Hematopoietic multipotent progenitor cell treated with erythropoietin and hydrocortisone succinate and interleukin-3 and kit ligand, for 8 days (in vitro differentiated cells): Measurements from ENCODE around the gene ELOVL1.

ENCODE experiments used
- DNase-seq: peaks from one replicate; pipeline ENCODE4 v3.0.0-alpha.2; 2015

The ELOVL1 gene

DNA sequence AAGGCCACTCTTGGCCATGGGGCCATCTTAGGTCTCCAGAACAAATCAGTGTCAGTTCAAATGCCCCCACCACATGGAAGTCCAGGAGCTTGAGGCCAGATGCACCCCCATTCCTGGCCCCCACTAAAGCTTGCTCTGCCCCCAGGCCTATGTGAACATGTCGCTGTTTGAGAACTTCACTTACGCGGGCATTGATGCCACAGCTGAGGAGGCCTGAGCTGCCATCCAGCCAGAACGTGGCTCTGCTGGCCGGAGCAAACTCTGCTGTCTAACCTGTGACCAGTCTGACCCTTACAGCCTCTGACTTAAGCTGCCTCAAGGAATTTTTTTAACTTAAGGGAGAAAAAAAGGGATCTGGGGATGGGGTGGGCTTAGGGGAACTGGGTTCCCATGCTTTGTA is 45.3 kb downstream of the ELOVL1 start:
- DNase-seq = no peak

DNA sequence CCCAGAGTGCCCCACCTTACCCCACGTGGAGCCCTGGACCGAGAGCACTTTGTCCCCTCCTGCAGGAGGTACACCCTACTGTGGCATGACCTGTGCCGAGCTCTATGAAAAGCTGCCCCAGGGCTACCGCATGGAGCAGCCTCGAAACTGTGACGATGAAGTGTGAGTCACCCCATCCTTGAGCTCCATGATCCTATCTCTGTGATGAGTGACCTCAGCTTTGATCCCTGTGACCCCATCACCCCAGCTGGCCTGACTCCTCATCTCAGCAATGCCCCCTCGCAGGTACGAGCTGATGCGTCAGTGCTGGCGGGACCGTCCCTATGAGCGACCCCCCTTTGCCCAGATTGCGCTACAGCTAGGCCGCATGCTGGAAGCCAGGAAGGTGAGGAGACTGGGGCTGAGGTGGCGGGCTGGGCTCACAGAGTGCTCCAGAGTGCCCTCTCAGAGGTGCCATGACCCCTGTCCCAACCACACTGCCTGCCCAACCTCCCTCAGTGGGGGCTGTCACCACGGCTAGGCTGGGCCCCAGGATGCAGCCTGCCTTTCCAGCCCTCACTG is 46.4 kb downstream of the ELOVL1 start:
- DNase-seq = no peak

DNA sequence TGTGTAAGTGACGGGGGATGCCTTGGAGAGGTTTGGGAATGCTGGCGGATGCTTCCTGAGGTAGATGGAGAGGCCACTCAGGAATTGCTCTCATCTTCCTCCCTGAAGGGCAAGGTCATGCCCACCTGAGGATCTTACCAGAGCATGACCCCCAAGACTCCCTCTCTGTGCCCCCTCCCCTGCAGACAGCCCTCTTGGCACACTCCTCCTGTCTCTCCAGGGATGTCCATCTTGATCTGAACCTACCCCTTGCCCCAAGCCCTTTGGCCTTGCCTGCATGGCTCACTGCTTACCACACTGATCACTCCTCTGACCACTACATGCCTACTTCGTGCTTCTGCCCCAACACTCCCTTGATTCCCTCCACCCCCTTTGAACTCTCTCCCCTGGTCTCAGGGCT is 48.0 kb downstream of the ELOVL1 start:
- no peak for DNase-seq

DNA sequence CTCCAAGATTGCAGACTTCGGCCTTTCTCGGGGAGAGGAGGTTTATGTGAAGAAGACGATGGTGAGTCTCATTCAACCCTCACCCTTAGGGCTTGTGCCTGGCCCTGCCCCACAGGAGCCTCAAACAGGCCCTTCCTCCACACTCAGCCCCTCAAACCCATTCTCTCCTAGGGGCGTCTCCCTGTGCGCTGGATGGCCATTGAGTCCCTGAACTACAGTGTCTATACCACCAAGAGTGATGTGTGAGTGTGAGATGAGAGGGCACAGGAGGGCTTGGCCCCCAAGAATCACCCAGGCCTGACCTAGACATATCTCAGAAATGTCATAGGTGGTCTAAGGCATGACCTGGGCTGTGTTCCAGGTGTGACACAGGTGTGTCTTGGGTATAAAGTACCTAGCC is 48.5 kb downstream of the ELOVL1 start:
- no peak for DNase-seq

DNA sequence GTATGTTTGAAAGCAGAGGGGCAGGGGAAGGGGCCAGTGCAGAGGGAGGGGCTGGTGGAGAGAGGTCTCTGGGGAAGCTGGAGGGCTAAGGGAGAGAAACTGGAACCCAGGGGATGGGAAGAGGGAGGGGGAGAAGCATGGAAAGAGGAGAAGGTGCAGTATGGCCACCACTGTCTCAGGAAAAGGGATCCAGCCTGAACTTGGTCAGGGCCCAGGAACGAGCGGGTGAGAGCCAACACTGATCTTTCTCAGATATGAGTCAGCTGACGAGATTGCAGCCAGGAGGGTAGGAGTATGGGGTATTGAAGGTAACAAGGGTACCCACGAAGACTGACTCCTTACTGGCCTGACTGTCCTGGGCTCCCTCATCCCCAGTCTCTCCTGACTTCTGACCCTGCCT is 49.0 kb downstream of the ELOVL1 start:
- no peak for DNase-seq

DNA sequence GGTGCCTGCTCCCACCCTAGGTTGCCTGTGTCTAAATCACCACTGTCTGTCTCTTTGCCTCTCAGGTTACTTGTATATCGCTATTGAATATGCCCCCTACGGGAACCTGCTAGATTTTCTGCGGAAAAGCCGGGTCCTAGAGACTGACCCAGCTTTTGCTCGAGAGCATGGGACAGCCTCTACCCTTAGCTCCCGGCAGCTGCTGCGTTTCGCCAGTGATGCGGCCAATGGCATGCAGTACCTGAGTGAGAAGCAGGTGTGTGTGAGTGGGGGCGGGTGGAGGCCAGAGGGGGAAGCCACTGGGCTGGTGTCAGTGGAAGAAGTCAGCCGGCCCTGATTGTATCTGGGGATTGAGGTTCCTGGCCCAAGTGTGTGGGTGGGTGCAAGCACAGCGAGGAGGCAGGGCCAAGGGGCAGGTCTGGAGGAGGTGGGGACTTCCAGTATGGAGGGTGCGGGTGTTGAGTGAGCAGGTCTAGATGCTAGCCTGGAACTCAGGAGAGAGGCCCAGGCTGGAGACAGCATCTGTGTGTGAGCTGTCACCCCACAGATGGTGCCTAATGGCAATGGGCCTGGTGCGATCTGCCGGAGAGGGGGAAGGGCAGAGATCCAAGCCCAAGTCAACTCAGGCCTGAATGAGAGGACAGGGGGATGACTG is 49.9 kb downstream of the ELOVL1 start:
- no peak for DNase-seq

DNA sequence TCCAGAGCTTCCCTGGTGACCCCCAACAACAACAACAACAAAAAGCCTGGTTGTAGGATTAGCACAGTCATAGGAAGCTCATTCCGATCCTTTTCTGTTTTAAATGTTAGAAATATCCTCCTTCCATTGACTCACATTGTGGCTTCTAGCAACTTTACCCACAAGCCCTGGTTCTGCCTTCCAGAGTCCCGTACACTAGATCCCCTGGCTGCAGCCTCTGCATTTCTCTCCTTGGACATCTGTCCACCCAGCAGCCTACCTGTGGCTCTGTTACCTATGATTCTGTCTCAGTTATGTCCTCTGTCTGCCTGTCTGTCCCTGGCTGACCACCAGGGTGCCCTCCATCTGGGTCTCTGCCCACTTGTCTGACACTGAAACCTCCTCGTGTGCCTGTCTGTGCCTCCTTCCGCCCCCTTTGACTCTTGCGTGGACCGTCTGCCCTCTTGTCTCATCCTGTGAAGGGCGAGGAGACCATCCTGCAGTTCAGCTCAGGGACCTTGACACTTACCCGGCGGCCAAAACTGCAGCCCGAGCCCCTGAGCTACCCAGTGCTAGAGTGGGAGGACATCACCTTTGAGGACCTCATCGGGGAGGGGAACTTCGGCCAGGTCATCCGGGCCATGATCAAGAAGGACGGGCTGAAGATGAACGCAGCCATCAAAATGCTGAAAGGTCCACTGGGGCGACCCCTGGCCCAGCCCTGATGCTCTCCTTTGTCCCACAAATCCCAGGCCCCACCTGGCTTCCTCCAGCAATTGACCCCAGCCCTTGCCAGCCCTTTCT is 50.9 kb downstream of the ELOVL1 start:
- DNase-seq = no peak

DNA sequence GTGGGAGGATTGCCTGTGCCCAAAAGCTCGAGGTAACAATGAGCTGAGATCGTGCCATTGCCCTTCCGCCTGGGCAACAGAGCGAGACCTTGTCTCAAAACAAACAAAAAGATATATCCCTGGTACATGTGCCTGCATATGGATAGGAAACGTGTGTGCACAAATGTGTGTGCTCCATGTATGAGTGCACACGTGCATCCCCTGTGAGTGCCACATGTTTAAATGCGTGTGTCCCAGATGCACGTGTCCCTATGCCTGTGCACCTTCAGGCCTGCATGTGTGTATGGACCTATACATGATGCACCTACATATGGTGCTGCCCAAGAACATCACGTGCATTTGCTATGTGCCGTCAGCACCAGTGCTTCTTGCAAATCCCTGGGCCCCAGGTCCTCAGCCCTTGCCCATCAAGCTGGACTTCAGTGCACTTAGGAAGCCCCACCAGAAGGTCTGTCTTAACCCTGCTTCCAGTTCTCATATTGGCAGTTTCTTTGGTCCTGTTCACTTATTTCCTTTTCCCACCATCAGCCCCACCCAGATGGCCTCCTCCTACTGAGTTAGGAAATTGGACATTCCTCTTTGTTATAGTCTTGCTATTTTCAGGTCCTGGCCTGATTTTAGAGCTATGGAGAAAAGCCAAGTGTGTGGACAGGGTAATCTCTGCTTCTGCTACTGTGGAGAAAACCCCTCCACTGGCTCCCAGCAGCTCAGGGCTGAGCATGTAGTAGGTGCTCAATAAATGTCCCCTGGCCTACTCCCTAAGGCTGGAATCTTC is 51.7 kb downstream of the ELOVL1 start:
- no peak for DNase-seq

DNA sequence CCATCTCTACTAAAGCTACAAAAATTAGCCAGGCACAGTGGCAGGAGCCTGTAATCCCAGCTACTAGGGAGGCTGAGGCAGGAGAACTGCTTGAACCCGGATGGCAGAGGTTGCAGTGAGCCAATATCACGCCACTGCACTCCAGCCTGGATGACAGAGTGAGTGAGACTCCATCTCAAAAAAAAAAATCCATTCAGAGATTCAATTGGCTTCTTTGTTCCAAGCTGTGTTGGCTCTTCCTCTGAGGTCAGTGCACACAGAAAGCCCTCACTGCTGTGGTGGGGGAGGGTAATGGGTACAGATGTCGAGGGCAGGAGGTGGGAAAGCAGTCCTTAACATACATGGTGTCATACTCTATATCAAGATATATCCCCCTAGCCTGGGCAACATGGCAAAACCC is 52.3 kb downstream of the ELOVL1 start:
- DNase-seq = no peak

DNA sequence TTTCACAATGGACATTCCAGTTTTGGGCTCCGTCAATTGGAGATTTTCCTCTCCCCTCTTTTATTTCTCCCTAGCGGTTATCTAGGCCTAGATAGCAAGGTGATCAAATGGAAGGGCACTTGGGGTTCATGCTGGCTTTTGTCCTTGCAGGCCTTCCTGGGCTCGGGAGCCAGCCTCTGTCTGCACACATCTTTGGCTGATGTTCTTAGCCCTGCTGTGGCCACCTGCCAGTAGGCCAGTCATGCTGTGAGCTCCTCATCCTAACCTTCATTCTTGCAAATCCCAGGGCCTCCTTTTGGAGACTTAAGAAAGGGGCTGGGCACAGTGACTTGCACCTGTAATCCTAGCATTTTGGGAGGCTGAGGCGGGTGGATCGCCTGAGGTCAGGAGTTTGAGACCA is 53.6 kb downstream of the ELOVL1 start:
- DNase-seq = no peak

DNA sequence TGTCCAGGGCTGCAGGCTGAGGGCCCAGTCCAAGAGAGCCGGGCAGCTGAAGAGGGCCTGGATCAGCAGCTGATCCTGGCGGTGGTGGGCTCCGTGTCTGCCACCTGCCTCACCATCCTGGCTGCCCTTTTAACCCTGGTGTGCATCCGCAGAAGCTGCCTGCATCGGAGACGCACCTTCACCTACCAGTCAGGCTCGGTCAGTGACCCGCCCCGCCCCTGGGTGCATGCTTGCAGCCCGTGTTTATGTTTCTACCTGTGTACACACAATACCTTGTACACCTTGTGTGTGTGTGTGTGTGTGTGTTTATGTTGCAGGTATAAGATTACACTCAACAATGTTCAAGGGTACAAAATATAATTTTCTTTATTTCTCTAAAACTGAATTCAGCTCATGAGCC is 54.0 kb downstream of the ELOVL1 start:
- no peak for DNase-seq
